Prostate gland (tissue), 2 donors: Measurements from ENCODE around the gene NPAS1. TPM values are rescaled to one million over a fixed set of nuclear protein-coding genes. Genes with fewer than 3 reads are reported as not detected.
A peak's percentile ranks its signal among the peaks of the same experiment; 100 is the strongest.

Experiments used
- DNase-seq: peaks from one replicate; pipeline ENCODE4 v3.0.0-alpha.2; 2019; ENCODE audit warnings: low spot score
- H3K27ac ChIP-seq, 2 donors: fragments of 200-600 bp; sonication (generic); 2 replicates each; pipeline ENCODE4 v1.5.1; 2017 to 2019
- H3K27me3 ChIP-seq: fragments of 200-600 bp; sonication (generic); replicated peaks from 2 replicates; pipeline ENCODE4 v1.5.1; 2019; ENCODE audit not compliant: insufficient read depth
- H3K36me3 ChIP-seq, 2 donors: fragments of 200-600 bp; sonication (generic); 1 replicate in 1 of 2; 2 replicates in 1 of 2; pipeline versions ENCODE4 v1.5.1 to v1.8.1; 2017 to 2019
- H3K4me1 ChIP-seq: fragments of 200-600 bp; sonication (generic); replicated peaks from 2 replicates; pipeline ENCODE4 v1.5.1; 2019
- H3K4me3 ChIP-seq, 2 donors: fragments of 200-600 bp; sonication (generic); 2 replicates each; pipeline ENCODE4 v1.5.1; 2017 to 2019
- H3K9me3 ChIP-seq: fragments of 200-600 bp; sonication (generic); 2 replicates; pipeline ENCODE4 v1.5.1; 2017
- POLR2A ChIP-seq: fragments of 450-650 bp; IDR thresholded peaks from one replicate; pipeline ENCODE4 v1.6.1; 2016; ENCODE audit warnings: antibody characterized with exemption, mild to moderate bottlenecking
- POLR2AphosphoS5 ChIP-seq: sonication (generic); formaldehyde crosslinking; IDR thresholded peaks from one replicate; pipeline ENCODE4 v1.6.1; 2017; ENCODE audit warnings: antibody characterized with exemption
- WGBS: methylation state at CpG from one replicate; pipeline ENCODE4 v1.1.5; 2018; 5-methylcytosine and 5-hydroxymethylcytosine counted together
- intact Hi-C: fragments of 100-400 bp; cut with DNase I; formaldehyde crosslinking; loops from one replicate; pipeline ENCODE4 v1.14.2; 2022
- total RNA-seq, 2 donors: library from RNA; depleted of rRNA; stranded (reverse); fragments of >200 nt; gene quantifications; one replicate each; pipeline ENCODE4 v1.1.0, GENCODE V29; 2016
- TF ChIP-seq, protein P1 (sequence below), 4 experiments: fragments of 200-600 bp in 2 of 4; fragments of 450-650 bp in 2 of 4; sonication (generic) in 2 of 4; IDR thresholded peaks; 1 replicate in 3 of 4; 2 replicates in 1 of 4; pipeline ENCODE4 v1.5.1; 2016 to 2019; ENCODE audit warnings: antibody characterized with exemption in 4 of 4, mild to moderate bottlenecking in 2 of 4, moderate library complexity in 2 of 4

Gene NPAS1
- total RNA-seq, 2 donors from 2014 or later, result 0.27 to 0.51 TPM

GRCh38 chr19:46975011-46975924 lies 44.4 kb upstream of the NPAS1 start:
- intact Hi-C loops, result loop anchor here (5.0 kb wide), 1 partner anchor 113 kb away; the partner anchor contains the start of gene ARHGAP35
- peak overlapping the region; percentile 70 to 71 for H3K27ac ChIP-seq

GRCh38 chr19:46975925-46976782 lies 43.5 kb upstream of the NPAS1 start:
- intact Hi-C loops, result loop anchor here (5.0 kb wide), 1 partner anchor 114 kb away; the partner anchor contains the start of gene ARHGAP35
- DNase-seq, result peak; percentile 95
- Histone ChIP-seq H3K27ac (peak overlapping the region; percentile 70 to 71), H3K4me1 (peaks cover 33% of the 10 kb centered on the region), H3K27me3 (no peaks in the 10 kb centered on the region), H3K36me3 (no peaks in the 10 kb centered on the region), H3K4me3 (no peak overlapping the region), H3K9me3 (no peaks in the 10 kb centered on the region)
- WGBS, result 14% methylated on average over 18 of the region's 18 CpGs
- TF ChIP-seq POLR2A (no peak), POLR2AphosphoS5 (peak; percentile 92)
- TF ChIP-seq, protein P1, sequence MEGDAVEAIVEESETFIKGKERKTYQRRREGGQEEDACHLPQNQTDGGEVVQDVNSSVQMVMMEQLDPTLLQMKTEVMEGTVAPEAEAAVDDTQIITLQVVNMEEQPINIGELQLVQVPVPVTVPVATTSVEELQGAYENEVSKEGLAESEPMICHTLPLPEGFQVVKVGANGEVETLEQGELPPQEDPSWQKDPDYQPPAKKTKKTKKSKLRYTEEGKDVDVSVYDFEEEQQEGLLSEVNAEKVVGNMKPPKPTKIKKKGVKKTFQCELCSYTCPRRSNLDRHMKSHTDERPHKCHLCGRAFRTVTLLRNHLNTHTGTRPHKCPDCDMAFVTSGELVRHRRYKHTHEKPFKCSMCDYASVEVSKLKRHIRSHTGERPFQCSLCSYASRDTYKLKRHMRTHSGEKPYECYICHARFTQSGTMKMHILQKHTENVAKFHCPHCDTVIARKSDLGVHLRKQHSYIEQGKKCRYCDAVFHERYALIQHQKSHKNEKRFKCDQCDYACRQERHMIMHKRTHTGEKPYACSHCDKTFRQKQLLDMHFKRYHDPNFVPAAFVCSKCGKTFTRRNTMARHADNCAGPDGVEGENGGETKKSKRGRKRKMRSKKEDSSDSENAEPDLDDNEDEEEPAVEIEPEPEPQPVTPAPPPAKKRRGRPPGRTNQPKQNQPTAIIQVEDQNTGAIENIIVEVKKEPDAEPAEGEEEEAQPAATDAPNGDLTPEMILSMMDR (IDR thresholded peaks at IDR 0.05), result peak in 1 of 4 experiments; percentile 2

More at GRCh38 chr19:46975011-46975924, 44.4 kb upstream of the NPAS1 start:
- no peak overlapping the region for H3K4me3 ChIP-seq
- DNase-seq, result no peak
- TF ChIP-seq, protein P1 (IDR thresholded peaks at IDR 0.05), result no peak
- TF ChIP-seq POLR2AphosphoS5 (no peak), POLR2A (no peak)
- H3K36me3 ChIP-seq, result no peaks in the 10 kb centered on the region
- no peaks in the 10 kb centered on the region for H3K9me3 ChIP-seq
- WGBS, result 52% methylated on average over 16 of the region's 16 CpGs
- peaks cover 24% of the 10 kb centered on the region for H3K4me1 ChIP-seq
- no peaks in the 10 kb centered on the region for H3K27me3 ChIP-seq

- no peak for DNase-seq
- Histone ChIP-seq H3K4me1 (peaks cover 33% of the 10 kb centered on the region), H3K27me3 (no peaks in the 10 kb centered on the region), H3K27ac (peak overlapping the region; percentile 70 to 71), H3K4me3 (no peak overlapping the region), H3K9me3 (no peaks in the 10 kb centered on the region), H3K36me3 (no peaks in the 10 kb centered on the region)
- TF ChIP-seq, protein P1 (IDR thresholded peaks at IDR 0.05), result no peak
- TF ChIP-seq POLR2AphosphoS5 (no peak), POLR2A (no peak)
- intact Hi-C loops, result loop anchor here (5.0 kb wide), 1 partner anchor 115 kb away; the partner anchor contains the start of gene ARHGAP35
- 33% methylated on average over 8 of the region's 8 CpGs for WGBS
These were observed 42.8 kb upstream of the NPAS1 start for GRCh38 chr19:46976845-46977320.

DNA sequence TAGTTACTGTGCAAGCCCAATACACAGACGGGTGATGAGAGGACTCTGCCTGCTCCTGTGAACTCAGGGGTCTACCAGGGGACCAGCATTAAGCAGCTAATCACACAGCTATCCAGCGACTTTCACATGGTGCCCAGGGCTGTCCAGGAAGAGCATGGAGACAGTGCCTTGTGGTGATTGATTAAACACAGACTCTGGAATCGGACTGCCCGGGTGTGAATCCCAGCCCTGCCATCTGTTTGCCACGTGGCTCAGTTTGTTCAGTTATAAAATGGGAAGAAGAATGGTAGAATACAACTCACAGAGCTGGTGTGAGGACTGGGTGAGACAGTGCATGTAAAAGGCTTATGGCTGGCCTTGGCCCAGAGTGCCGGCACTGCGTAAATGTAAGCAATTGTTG lies 42.1 kb upstream of the NPAS1 start:
- peak overlapping the region; percentile 70 to 71 for H3K27ac ChIP-seq
- H3K9me3 ChIP-seq, result no peaks in the 10 kb centered on the region
- 54% methylated on average over 7 of the region's 7 CpGs for WGBS
- no peaks in the 10 kb centered on the region for H3K27me3 ChIP-seq
- no peaks in the 10 kb centered on the region for H3K36me3 ChIP-seq
- no peak for DNase-seq
- intact Hi-C loops, result loop anchor here (5.0 kb wide), 1 partner anchor 115 kb away; the partner anchor contains the start of gene ARHGAP35
- no peak for TF ChIP-seq POLR2A
- no peak for TF ChIP-seq POLR2AphosphoS5
- TF ChIP-seq, protein P1 (IDR thresholded peaks at IDR 0.05), result no peak
- peaks cover 33% of the 10 kb centered on the region for H3K4me1 ChIP-seq
- no peak overlapping the region for H3K4me3 ChIP-seq
